ENCODE data around the gene GABRP.

DNA sequence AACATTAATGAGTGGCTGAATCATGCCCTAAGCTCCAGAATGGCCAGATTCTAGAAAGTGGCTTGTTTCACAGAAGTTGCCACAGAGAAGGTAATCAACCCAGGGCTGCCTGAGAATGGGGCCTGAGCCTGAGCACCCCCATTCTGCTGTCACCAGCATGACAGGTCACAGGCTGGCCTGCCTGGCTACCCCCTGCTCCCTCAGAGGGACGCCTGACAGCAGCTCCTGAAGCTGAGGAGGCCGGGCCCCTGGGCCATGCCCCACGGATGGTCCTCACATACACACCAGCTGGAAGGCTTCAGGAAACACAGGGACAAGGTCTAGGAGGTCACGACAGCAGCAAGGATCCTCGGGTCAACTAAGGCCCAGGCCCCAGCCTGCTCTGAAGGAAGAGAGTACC, 3.7 kb downstream of the GABRP start:
- TF ChIP-seq CREB1 (IDR thresholded peaks at IDR 0.05; ENCODE audit: low read depth): no peak
- no peak for TF ChIP-seq CEBPB (IDR thresholded peaks at IDR 0.05)
- no peak for TF ChIP-seq EP300 (IDR thresholded peaks at IDR 0.05; ENCODE audit: borderline replicate concordance)
- TF ChIP-seq TAF1 (IDR thresholded peaks at IDR 0.05; ENCODE audit: low read depth): no peak
- TF ChIP-seq TEAD4 (IDR thresholded peaks at IDR 0.05): no peak

All from Ishikawa (cell line).